Ovary (tissue), 3 donors: ENCODE data around the gene BMERB1.

ENCODE experiments used
- CTCF ChIP-seq, 3 donors: fragments of 450-650 bp in 2 of 3; fragments of 200-600 bp in 1 of 3; IDR thresholded peaks; one replicate each; pipeline versions ENCODE4 v1.5.1 to v1.8.0; 2016 to 2022; ENCODE audit warnings: antibody characterized with exemption in 3 of 3, mild to moderate bottlenecking in 1 of 3
- EP300 ChIP-seq: sonication (generic); formaldehyde crosslinking; IDR thresholded peaks from one replicate; pipeline ENCODE4 v1.6.1; 2017; ENCODE audit warnings: antibody characterized with exemption
- POLR2A ChIP-seq: fragments of 450-650 bp; IDR thresholded peaks from one replicate; pipeline ENCODE4 v1.6.1; 2017; ENCODE audit warnings: antibody characterized with exemption, mild to moderate bottlenecking, moderate library complexity
- donor health status: DM: no; HTN: no; CAD: no.

DNA sequence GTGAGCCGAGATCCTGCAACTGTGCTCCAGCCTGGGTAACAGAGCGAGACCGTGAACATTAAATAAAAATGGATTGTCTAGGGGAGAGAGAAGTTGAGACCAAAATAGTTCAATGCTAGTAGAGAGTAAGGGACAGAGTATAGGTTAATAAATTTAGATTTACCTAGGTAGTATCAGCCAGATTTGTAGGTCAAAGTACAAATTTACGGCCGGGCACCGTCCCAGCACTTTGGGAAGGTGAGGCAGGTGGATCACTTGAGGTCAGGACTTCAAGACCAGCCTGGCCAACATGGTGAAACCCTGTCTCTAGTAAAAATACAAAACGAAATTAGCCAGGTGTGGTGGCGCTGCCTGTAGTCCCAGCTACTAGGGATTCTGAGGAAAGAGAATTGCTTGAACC, 12.2 kb upstream of the BMERB1 start:
- TF ChIP-seq CTCF (IDR thresholded peaks at IDR 0.05) (no peak), POLR2A (no peak), EP300 (no peak)
